SW 1271 (cell line): ENCODE measurements around the gene QRFPR.
"Not testable (repeated sequence)": the region's sequence is repeated elsewhere in the genome, so short reads cannot be mapped to it uniquely, and the experiment has no call there.

Experiments
- DNase-seq, 2 experiments: peaks; one replicate each; lab custom pipeline; 2025; lab: John Stamatoyannopoulos, UW

Gene QRFPR

DNA sequence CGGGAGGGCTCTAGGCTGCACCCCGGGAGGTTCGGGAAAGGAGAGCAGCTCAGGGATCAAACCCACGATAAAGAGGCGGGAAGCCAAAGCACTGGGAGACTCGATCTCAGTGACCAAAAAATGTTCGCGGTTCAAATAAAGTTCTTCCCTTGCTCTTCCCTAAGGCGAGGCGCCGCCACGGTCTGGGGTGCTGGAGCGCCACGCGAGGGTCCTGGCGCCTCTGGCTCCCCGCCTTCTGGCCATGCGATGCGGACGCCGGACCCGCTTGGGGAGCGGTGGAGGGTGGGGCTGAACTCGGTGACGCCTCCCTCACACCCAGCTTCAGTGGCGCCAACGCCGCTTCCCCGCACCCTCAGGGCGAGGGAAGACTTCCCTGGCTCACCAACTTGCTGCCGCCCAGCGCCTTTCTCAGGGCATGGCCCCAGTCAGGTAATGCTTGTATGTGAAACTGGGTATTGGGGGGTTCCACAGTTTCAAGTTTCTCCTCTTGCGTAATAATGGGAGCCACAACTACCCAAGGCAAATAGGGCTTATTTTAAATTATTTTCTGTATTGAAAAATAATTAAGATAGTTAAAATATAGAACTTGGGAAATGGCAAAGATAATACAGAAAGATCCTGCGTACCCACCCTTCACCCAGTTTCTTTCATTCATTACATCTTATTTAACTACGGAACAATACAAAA lies at the start of gene QRFPR:
TSS of gene QRFPR (minus strand) at position 243 of the 687 bp plus-strand sequence. CDS start 371 bp downstream, outside the sequence.
- DNase-seq: no peak

DNA sequence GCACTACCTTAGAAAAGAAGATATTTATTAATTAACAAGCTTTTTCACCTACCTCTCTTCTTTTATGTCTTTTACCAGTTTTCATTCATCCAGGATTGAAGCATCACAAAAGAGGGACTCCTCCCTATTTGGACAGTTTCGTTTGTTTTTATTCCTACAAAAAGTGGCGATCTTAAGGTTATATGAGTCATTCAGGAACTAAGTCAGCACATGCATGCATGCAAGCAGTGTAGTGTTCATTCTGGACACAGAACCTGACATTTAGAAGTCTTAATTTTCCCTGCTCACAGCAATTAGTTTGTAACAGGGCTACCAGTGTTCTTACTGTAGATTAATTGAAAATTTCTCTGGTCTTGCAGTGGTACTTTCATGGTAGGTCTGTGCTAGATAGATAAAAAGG lies 47.9 kb upstream of the QRFPR start:
- no peak for DNase-seq

DNA sequence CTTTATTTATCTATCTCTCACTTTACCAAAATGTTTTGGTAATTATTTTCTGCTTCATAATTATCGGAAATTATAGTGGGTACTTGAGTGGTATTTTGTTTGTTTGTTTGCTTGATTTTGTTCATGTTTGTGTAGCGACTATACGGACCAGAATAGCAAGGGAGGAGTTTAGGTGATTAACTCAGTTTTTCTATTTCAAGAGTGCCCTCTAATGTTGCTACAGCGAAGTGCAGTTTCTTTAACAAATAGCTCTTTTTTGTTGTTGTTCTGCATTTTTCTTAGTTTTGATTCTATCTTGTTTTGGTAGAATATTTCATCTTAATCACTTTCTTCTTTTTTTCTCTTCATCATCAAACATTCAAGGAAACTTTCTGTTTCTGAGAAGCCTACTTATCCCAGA lies 40.8 kb upstream of the QRFPR start:
- DNase-seq: peak in 1 of 2 experiments; percentile 0

DNA sequence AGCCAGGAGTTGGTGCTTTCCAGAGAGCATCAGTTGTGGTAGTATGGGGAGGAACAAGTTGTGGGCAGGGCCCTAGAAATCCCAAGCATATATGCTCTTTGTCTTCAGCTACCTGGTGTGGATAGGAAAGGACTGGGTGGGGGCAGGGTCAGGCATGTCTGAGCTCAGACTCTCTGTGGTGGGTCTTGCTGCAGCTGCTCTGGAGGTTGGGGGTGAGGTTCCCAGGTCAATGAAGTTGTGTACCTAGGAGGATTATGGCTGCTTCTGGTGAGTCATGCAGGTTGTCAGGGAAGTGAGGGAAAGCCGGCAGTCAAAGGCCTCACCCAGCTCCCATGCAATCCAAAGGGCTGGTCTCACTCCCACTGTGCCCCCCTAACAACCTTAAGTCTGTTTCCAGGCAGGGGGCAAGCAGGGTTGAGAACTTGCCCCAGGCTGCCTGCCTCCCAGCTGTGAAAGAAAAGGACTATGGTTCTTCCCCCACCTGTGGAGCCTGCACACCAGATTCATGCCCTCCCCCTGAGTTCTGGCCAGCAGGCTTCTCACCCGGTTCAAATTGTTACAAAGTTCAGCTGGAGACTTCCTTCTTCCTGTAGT lies 30.4 kb upstream of the QRFPR start:
- no peak for DNase-seq

DNA sequence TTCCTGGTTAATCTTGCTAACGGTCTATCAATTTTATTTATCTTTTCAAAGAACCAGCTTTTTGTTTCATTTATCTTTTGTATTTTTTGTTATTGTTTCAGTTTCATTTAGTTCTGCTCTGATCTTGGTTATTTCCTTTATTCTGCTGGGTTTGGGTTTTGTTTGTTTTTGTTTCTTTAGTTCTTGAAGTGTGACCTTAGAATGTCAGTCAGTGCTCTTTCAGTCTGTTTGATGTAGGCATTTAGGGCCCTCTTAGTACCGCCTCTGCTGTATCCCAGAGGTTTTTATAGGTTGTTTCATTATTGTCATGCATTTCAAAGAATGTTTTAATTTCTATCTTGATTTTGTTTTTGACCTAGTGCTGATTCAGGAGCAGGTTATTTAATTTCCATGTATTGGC lies 27.7 kb upstream of the QRFPR start:
- not testable (repeated sequence) for DNase-seq

DNA sequence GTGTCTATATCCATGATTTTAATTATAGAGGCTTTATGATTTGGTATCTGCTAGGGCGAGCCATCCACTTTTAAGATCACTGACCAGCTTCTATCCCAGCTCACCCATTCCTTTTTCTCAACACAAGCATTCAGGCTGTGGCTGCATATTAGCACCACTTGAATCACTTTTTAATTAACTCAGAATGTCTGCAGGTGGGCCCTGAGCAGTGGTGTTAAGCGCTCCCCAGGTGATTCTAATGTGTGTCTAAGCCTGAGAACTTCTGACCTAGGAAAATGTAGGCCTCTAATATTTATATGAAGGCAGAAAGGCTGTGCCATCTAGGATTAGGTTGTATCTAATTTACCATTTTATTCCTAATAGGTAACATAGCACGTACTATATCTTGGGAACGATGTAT lies 19.8 kb upstream of the QRFPR start:
- DNase-seq: no peak

DNA sequence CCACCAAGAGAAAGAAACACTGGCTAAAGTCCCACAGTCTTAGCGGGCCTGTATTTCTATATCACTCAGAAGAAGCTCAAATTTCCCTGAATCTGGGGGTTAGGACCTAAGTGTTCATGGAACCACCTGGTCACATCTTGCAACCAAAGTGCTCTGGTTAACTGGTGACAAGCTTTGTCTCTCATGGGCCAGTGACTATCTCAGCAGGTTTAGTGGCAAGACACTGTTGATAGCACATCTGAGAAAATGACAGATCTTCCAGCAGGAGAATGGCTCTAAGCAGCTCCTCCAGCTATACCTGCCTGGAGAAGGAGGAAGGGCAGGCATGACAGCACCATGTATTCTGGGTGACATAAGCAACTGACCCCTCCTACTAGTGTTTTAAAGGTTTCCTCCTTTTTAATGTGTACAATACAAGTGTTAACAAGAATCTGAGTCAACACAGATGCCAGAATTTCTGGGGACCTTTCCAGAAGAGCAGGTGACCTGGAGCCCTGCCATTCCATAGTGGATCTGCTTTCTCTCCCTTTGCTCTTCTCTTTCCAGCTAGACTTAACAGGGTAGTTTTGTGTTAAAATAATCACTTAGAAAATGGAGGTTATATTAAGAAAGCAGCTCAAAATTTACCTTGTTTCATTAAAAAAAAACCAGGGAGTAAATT lies 17.3 kb upstream of the QRFPR start:
- DNase-seq: no peak

DNA sequence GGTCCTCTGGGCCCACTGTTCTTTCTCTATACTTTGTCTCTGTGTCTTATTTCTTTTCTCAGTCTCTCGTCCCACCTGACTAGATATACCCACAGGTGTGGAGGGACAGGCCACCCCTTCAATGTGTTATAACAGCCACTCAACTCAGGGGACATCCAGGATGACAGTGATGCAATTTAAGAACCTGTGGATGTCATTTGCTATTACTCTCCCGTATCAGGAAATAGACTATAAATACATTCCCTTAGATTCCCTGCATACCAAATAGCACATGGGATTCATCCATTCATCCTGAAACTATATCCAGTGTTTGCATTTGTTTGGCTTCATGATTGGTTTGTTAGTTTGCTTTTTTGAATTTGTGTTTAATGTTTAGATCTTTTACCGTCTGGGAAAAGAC lies 16.6 kb upstream of the QRFPR start:
- DNase-seq: no peak

DNA sequence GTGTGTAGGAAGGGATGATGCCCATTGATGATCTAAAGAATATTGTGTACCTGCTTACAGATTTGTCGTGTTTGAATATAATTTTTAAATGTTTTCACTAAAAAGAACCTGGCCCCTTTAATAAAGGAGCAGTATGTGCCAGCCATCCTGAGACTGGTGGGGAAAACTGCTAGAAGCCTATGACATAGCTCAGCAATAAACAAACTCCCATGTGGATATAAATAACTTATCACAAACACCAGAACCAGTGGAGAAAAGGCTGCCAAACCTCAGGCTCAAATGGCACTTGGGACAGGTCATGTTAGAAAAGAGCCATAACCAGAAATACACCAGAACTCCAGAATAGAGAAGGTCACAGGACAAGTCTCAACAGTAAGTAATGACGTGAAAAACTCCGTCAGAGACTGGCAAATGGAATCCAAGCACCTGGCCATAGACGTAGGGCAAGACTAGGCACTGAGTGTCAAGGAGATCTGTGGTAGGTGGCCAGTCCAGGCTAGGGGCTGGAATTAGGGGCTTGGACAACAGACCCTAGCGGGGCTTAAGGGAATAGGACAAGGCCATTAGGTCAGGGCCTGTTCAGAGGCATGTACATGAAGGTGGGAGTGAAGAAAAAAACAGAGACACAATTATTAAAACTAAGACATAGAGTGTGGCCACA lies 11.7 kb upstream of the QRFPR start:
- no peak for DNase-seq

DNA sequence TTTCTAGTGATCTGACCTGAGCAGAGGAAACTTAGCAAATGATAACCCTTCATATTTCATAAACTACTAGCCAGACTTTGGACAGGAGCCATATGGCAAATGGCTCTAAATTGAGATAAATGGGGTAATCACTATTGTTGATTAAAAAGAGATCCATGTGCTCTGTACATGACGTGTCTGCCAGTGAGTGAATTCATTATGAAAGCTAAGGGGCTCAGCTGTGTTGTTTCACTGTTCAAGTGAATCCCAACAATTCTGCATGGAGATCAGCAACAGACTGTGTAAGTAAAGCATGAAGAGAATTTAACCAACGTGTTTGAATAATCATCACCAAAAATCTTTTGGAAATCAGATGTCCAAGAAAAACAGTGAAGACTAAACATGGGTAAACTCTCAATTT lies 9.5 kb upstream of the QRFPR start:
- DNase-seq: no peak

DNA sequence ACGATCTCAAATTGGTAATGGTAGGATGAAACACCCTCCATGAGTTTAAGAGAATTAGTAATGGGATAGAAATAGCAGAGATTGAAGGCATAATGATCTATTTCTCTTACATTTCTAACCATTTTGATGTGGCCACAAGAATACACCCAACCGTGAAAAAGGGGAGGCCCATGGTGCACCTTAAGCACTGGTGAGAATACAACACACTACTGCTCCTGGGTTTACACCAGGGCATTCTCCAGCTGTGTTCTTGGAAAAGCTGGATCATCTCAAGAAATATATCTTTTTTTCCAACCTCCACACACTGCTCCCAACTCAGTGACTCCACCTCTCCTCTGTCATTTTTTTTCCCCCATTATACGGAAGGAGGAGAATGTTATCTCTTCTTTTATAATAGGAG lies 1.5 kb downstream of the QRFPR start:
- no peak for DNase-seq

DNA sequence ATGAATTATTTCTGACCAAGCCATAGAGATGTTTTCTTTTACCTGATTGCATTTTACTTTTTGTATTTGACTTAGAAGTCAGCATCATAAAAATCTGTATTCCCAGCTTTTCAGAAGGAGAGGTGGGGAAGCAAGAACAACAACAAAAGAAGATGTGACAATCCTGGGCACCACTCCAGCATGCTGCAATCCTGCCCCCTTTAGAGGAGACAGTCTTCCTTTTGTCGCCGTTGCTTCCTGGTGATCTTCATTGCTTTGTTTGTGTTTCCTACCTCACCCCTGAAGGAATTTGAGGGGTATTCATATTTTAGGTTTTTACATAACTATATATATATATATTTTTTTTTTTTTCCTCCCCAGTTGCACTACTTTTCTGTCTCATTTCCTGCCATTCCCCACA lies 3.7 kb downstream of the QRFPR start:
- DNase-seq: no peak

DNA sequence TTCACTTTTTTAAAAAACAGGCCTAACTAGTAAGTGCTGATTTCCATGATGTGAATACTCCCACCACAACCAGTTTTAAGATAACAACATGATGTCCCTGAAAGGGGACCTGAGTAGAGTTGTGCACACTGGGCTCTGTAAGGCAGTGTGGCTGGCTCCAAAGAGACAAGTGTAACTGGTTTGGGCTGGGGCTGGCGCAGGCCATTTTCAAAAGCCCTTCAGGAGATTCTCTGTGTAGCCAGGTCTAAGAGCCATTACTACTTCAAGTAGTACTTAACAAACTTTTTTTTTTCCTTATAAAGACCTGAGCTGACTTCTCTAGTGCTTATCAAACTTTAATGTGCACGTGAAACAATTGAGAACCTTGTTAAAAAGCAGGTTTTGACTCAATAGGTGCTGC lies 4.3 kb downstream of the QRFPR start:
- DNase-seq: no peak

DNA sequence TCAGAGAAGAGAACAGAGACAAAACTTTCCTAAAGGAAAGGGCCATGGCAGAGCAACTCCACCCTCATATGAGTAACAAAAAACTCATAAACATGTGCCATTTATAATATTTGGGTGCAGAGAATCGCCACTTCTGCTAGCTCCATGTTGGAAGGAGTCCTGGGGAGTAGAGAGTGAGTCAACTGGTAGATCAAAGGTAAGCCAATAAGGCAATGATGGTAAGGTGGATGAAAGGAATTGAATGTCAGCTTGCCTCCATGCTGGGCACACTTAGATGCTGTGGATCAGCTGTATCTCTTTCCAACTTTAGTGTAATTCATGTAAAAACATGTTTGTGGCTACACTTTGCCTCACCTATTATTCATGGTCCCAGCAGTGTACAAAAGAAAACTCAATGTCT lies 4.7 kb downstream of the QRFPR start:
- DNase-seq: no peak

DNA sequence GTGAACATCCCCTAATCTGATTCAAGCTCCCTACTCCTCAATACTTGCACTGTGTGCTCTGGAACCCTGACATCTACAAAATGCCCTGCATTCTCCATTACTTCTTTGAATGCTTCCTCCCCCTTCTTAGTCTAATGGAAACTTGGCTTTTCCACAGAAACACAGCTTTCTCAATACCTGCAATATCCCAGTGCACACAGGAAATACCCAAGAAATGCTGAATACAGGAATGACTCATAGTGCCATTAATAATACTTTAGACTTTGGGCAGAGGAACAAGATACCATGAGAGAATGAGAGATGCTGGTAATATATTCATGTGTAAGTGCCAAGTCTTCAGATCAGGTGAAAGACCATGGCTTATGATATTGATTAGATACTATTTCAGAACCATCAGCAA lies 5.6 kb downstream of the QRFPR start:
- no peak for DNase-seq

DNA sequence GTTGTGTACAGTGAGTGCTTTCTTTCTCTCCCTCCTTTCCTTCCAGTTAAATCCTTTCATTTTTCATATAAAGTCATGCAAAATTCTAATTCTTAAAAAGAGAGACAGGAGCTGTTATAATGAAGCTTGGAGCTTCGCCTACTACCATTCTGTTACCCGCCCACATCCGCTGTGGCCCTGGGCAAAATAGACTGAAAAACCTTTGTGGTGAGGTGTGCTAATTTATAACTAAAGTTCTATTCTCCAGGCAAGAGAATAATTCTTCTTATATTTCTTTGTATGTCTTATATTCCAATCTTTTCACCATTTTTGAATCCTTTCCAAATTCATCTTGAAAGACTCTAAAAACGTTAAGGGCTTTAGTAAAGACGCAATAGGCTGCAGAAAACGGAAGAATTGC lies 7.0 kb downstream of the QRFPR start:
- no peak for DNase-seq

DNA sequence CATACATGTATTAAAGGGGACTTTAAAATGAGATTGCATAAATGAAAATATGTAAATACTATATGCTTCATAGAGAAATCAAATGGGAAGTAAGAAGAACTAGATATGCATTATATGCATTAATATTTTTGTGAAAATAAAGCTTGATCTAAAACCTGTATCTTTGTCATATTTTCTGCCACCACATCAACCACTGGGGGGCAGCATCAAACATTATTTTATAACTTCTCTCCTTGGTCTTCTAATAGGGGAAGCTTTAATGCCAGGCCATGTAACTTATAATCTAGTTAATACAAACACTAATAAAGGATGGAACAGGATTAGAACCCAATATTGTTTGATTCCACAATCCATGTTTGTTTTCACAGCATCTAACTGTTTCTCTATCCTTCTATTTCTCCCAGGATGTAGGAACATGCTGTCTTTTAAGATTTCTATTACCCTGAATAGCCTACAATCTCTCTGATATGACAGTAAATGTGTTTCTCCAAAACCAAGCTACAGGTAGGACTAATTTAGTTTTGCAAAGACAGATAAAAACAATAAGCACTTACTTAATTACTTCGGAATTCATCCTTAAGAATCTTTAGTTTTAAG lies 10.0 kb downstream of the QRFPR start:
- peak in 1 of 2 experiments; percentile 10 for DNase-seq

DNA sequence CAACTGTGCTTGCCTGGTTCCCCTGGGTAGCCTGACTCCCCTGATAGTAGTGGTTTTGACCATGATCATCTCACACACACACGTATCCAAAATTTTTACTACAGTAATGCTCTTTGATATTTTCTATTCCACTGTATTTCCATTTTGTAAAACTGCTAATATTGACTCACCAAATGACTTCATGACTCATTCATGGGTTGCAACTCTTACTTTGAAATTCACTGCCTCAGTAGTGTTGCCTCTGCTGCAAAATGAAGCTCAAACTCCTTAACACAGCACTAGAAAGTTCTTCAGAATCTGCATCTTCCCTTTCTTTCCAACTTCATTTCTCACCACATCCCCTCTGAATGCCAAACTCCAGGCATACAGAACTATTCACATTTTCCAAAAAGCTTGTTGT lies 20.3 kb downstream of the QRFPR start:
- no peak for DNase-seq

DNA sequence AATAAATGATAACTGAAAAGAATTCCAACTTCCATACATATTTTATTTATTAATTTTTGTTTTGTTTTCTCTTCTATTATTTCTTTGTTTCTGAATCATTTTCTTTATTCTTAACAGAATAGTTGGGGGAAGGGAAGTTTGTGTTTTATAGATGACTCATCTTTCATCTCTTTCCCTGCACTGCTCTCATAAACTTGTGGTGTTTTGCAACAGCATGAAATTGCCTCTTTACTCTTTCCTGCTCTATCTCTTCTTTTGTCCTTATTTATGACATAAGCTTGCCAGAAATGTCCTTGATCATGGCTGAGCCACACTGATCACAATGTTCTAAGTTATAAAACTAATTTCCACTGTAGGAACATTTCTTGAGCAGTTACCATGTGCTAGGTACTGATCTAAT lies 22.3 kb downstream of the QRFPR start:
- no peak for DNase-seq

DNA sequence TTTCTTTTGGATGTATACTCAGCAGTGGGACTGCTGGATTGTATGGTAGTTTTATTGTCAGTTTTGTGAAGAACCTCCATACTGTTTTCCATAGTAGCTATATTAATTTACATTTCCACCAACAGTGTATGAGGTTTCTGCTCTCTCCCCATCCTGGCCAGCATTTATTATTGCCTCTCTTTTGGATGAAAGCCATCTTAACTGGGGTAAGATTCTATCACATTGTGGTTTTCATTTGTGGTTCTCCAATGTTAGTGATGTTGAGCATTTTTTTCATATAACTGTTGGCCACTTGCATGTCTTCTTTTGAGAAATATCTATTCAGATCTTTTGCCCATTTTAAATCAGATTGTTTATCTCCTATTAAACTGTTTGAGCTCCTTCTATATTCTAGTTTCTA lies 27.6 kb downstream of the QRFPR start:
- DNase-seq: no peak

DNA sequence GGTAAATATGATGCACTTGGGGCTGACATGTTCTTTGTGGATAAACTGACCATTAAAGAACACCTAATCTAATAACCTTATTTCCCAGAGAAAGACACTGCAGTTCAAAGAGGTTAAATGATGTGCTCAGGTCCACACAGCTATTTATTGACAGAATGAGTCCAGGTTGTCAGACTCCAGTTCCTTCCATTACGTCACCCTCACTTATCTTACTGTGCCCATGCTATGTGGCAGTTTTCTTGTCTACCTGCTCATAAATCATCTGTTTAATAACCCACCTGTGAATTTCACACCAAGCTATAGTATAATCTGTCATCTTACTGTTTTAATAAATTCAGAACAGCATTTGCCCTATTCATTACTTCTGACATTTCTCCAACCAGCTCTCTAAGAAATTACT lies 36.7 kb downstream of the QRFPR start:
- DNase-seq: no peak

DNA sequence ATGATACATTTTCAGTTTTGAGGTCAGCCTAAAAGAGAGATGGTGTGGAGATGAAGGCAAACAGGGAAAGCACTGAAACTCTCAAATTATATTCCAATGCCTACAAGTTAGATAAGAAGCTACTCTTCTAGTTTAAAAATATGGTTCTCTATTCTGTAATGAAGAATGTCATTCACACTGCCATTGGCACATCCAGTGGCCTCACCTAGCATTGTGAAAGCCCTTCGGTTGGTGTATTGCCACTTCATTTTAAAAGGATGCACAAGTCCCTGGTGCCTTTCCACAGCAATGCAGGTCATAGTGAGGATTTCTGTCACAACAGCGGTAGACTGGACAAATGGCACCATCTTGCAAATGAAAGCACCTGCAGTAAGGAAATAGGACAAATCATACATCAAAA lies 40.6 kb downstream of the QRFPR start:
- DNase-seq: no peak

DNA sequence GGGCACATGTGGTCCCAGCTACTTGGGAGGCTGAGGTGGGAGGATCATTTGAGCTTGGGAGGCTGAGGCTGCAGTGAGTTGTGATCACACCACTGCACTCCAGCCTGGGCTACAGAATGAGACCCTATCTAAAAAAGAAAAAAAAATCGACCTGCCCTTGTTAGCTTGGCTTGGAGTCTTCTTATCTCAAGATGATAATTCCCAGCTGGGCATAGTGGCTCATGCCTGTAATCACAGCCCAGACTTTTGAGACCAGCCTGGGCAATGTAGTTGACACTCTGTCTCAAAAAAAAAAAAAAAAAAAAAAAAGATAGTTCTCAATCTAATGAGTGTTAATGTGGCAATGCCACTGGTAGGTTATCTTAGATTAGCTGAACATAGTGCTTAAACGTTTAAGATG lies 41.0 kb downstream of the QRFPR start:
- DNase-seq: no peak
